NCI-H526 treated with DMSO at 0.1 percent for 48 hours (cell line): ENCODE results near the gene CTDP1.

Experiments used
- DNase-seq: peaks from one replicate; lab custom pipeline; 2025; lab: John Stamatoyannopoulos, UW

CTDP1 gene

DNA sequence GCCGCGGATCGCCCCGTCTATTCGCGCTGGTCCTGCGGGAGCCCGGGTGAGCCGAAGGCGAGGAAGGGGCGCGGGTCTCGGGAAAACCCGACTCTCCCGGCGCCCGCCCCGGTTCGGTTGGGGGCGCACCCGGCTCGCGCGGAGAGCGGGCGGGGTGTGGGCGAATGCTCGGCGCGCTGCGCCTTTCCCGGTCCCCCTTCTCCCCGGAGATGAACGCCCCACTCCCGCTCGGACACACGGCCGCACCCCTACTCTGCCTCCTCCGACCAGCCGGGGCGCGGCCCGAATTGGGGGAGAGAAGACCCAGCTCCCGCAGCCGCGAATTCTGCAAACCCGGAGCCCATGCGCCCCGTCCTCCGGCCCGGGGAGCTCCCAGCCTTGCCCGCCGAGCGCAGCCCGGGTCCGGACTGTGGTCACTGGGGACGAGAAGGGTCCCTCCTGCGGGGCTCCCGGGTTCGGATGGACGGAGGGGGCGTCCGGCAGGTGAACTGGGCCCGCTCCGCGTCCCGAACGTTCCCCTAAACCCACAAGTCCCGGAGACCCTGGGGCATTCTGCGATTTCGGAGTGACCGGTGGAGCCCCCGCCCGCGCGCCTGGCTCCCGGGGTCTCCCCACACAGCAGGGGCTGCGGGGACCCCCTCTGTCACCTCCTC is 118.9 kb downstream of the CTDP1 start:
- no peak for DNase-seq

DNA sequence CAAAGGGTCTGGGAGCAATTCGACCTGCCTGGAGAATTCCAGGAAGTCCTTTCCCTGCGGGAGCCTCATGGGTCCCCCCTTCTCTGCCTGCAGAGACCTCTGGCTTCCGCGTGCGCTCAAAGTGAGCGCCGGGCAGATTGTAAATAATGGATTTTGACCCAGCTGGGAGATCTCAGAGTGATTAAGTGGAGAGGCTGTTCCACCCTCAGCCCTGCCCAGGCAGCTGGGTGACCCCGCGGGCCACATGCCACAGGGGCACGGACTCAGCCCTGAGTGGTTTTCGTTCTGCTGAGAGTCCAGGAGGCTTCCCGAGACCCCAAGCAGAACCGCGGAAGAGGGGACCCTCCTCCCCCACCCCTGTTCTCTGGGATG is 119.4 kb downstream of the CTDP1 start:
- no peak for DNase-seq

DNA sequence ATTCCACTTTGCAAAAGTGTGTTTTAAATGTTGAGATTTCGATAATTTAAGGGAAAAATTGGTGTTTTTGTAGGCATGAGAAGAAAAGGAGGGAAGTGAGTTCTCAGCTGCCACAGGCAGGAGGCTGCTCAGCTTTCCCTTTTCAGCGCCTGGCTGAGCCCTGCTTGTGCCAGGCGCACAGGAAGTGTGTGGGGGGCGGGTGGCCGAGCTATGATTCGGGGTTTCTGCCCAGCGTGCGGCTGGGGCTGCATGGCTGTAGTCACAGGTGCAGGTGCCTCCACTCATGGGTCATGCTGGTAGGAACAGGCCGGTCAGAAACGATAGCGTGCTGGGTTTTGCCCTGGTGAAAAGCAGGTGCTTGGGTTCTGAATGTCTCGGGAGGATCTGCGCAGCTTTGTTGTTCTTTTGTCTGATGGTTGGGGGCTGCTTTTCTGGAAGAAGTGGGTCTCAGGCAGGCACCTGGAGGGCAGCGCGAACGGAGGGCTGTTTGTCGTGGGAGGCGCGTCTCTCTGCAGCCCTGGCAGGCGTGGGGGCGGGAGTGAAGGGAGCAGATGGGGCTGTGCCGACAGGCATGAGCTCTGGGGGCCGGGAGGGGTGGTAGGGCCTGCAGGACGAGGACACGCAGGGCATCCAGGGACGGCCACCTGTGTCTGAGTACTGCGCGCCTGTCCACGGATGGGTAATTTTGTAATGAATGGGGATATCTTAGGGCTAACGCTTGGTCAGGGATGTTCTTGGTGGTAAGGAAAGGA is 120.2 kb downstream of the CTDP1 start:
- no peak for DNase-seq

DNA sequence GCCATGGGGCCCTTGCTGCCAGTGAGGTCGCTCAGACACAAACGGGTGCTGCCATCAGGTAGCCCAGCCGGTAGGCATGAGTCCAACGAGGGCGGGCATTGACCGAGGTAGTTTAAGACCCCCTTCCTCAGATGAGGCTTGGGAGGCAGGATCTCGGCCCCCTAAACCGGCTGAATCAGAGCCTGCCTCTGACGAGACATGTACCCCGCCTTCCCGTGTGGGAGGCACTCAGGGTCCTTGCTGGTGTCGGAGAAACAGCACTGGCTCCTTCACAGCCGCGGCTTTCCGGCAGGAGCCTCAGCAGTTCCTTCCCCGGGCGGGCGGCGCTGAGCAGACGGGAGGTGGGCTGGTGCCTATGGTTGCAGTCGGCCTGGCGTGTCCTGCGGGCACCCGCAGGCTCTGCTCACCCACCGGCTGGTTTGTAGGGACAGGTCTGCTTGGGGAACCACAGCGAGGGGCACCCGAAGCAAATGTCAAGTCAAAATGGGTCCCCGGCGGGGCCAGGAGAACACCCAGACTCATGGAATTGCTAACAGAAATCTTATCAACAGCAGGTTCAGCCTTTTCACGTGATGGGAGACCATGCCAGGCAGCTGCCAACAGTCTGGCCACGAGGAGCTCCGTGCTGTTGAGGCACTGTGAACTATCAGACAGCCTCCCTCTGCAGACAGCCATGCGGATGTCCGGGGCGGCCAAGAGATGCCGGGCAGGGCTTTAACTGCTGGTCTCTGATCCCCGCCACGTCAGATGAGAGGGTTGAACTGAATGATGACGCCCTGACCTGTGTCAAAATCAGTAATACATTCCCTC is 121.0 kb downstream of the CTDP1 start:
- DNase-seq: no peak

DNA sequence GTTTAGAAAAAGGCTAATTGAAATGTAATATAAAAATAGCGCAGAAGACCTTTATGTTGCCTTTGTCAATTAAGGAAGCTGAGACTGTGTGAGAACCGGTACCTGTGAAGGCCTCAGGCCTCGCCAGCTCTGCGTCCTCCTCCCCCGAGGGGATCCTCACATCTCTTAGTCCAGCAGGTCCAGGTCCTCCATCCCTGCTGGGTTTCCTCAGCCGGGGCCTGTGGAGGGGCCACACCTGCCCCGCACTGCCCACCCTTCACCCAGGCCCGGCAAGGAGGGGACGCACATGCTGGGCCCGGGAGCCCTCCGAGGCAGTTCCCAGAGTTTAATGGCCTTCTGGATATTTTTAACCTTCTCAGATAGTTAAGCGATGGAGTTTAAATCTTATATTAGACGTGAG is 121.6 kb downstream of the CTDP1 start:
- DNase-seq: no peak

DNA sequence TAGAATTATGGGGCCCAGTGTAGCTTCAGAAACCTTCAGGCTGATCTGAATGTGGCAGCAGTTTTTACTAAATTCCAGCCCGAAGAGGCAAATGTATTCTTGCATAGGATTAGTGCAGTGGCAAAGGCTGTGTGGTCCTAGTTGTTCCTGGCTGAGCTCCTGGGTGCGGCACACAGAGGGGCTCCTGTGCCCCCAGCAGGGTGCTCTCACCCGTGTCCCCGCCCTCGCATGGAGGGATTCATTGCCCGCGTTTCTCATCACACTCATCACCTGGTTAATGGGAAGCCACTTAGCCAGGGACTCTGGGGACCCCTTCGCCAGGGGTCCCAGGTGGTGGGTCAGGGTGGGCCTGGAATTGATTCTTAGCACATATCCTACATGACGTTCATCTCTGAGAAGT is 122.0 kb downstream of the CTDP1 start:
- no peak for DNase-seq

DNA sequence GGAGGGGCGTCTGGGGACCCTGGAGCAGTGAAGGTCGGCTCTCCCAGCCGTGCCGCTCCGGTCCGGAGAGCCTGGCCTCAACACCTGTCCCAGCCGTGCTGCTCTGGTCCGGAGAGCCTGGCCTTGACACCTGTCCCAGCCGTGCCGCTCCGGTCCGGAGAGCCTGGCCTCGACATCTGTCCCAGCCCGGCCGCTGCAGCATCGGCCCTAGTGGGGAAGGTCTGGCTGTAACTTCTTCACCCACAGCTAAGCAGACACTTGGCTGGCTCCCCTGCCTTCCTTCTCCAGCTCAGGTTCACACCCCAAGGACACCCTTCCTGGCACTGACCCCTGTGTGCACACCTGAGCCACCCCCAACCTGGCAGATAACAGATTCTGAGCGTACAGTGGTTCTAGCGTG is 122.7 kb downstream of the CTDP1 start:
- no peak for DNase-seq

DNA sequence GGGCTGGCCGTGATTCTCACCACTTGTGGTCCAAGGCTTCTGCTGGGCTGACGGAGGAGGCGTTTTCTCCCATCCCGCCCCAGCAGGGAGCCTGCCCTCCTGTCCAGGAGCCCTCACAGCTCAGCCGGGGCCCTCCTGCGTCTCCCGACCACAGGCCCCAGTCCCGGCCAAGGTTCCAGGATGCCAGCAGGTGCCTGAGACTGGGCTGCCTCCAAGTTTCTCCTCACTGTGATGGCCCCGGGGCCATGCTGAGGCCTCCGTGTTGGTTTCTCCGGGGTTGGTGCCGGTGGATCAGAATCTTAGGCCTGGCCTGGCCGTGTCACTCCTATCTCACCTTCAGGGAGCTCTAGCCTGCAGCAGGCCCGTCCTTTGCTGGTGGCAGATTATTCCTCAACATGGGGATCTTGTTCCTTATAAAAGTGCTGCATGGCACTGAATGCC is 124.0 kb downstream of the CTDP1 start:
- no peak for DNase-seq
